Stimulated activated naive CD8-positive, alpha-beta T cell treated with anti-CD3 and anti-CD28 coated beads, Interleukin-15, Interleukin-2, amounts not matched to agents 100 U/mL and 50 U/mL, for 24 hours (primary cell): ENCODE data around the gene CDK2.
"Not testable (repeated sequence)": the region's sequence is repeated elsewhere in the genome, so short reads cannot be mapped to it uniquely, and the experiment has no call there.

Source experiments
- ATAC-seq: fragments of 150-1000 bp; cut with Tn5 transposase; one replicate; pipeline ENCODE4 v1.10.0; 2021
- DNase-seq: peaks from one replicate; pipeline ENCODE4 v3.0.0; 2021

The CDK2 gene

DNA sequence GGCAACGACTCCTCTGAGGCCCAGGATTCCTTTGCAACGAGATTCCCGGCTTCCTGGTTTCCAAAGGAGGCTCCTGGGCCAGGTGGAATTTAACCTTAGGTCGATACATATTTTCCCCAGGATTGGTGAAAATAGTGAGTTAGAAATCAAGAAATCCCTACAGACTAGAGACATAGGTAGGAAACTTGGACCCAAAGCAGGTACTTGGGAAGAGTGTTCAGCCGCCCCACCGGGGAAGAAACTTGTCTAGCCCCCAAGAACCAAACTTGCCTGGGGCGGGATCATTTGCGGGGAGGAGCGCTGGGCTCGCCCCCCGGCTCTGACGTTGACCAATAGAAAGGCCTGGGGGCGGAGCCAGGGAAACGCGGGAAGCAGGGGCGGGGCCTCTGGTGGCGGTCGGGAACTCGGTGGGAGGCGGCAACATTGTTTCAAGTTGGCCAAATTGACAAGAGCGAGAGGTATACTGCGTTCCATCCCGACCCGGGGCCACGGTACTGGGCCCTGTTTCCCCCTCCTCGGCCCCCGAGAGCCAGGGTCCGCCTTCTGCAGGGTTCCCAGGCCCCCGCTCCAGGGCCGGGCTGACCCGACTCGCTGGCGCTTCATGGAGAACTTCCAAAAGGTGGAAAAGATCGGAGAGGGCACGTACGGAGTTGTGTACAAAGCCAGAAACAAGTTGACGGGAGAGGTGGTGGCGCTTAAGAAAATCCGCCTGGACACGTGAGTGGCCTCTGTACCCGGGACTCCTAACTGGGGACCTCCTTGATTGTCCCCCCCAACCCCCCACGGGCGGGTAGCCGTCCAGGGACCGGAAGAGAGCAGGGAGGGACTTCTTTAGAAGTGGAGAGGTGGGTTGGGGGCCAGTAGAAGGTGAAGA lies at the start of gene CDK2:
Gene CDK2, plus strand, starts transcription at position 423 of the 874 bp plus-strand sequence. Its CDS starts 179 bp downstream, at position 602.
- DNase-seq = peak; percentile 97

DNA sequence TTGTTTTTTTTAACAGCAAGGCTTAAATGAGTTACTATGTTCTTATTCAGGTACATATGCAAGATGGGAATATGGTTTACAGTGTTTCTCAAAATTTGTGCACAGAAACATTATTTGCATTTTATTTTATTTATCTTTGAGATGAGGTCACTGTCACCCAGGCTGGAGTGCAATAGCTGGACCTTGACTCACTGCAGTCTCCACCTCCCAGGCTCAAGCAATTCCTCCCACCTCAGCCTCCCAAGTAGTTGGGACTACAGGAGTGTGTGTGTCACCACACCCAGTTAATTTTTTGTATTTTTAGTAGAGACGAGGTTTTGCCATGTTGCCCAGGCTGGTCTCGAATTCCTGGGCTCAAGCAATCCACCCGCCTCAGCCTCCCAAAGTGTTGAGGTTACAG lies 47.6 kb upstream of the CDK2 start:
- ATAC-seq, DNase-seq: not testable (repeated sequence)

More for the DNA sequence above, at the start of gene CDK2:
- peak; percentile 96 for ATAC-seq

DNA sequence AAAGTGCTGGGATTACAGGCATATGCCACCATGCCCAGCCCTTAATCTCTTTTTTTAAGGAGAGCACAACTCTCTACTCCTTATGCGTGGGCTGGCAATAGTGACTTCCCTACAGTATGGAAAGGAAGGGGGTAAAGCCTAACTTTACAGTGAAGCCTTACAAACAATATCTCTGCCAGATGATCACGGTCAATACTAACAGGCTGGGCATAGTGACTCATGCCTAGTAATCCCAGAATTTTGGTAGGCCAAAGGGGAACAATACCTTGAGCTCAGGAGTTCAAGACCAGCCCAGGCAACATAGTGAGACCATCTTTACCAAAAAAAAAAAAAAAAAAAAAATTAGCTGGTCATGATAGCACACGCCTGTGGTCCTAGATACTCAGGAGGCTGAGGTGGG lies 44.5 kb upstream of the CDK2 start:
- ATAC-seq (no peak), DNase-seq (no peak)

DNA sequence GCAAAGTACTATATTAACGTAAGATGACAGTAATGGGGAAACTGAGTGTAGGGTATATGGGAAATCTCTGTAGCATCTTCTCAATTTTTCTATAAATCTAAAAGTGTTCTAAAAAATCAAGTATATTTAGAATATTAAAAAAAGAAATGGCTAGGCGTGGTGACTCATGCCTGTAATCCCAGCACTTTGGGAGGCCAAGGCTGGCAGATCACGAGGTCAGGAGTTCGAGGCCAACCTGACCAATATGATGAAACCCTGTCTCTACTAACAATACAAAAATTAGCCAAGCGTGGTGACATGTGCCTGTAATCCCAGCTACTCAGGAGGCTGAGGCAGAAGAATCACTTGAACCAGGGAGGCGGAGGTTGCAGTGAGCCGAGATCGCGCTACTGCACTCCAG lies 43.0 kb upstream of the CDK2 start:
- not testable (repeated sequence) for ATAC-seq, DNase-seq

DNA sequence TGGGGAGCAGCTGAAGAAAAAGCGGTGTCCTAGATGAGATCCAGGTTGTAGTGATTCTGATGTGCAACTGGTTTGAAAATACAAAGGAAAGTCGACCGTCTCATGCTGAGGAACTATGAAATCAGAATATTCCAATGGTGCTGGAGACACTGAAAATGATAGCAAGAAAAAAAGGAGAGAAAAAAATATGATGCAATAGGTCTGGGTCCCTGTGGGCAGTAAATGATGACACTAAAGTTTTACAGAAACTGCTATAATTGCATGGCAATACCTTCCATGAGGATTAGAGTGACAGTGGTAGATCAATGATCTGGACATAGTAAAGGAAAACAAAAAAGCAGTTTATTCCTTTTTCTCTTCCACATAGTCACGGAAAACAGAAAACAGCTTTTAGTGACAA lies 41.3 kb upstream of the CDK2 start:
- no peak for DNase-seq
- no peak for ATAC-seq

DNA sequence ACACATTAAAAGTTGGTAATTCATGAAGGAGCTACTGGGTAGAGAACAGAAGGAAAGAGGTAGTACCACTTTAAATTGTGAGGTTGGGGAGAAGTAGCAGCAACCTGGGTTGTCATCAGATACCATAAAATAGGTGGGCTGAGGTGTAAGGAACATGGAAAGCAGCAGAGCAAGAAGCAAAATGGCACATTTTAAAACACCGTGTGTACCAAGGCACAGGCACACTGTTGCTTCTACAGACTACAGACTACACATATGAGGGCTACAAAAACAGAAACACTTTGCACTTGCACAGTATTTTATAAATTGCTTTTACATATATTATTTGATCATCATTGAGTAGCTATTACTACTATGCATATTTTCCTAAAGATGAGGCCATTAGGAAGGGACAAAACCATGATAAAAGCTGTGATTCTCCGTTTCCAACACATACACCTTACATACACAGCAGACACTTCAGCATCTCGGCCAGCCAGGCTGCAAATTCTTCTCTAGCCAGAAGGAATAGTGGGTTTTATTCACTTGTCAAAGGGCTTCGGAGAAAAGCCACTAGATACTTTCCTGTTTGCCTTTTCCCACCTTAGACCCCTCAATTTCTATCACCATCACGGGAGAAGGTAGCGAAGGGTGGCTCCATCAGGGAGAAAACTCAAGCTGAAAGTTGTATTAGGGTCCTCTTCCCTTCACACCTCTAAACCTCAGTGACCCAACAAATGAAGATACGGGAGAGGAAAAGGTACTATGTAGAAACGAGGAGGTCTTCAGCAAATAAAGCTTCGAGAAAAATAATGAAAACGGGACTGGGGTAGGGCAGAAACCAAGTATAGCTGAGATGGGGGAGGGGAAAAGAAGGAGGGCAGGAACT lies 40.5 kb upstream of the CDK2 start:
- ATAC-seq = no peak
- no peak for DNase-seq

DNA sequence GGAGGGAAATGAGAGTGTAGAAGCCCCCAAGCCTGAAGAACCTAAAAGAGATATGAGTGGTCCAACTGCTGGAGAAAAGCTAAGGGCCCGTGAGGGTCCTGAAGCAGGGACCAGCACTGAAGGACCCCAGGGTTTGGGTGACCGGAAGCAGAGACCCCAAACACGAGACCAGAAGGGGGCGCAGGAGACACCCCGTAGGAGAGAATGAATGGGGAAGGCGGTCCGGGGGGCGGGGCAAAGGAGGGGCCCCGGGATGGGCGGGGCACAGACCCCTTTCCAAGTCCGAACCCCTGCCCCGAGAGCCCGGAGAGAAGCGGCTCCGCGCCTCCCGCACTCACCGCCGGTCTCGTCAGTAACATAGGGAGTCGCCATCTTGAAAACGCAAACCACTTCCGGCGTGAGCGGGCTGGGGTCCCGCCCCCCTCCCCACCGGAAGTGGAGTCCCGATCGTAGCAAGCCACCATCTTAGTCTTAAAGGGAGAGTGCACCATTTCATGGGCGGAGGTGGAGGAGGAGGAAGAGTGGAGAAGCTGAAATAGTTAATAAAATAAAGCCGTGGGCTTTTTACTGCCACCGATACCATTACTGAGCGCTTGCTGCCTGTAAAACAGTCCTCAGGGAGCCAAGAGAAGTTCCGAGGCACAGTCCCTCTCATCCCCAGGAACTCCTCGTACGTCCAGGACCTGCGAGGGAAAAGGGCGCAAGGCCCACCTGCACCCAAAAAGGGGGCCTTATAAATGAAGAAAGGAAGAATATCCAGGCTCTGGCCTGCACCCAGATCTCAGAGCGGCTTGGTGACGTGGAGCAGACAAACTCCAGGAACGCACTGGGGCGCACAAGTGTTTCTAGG lies 39.7 kb upstream of the CDK2 start:
- ATAC-seq (peak; percentile 50), DNase-seq (peak; percentile 97)

DNA sequence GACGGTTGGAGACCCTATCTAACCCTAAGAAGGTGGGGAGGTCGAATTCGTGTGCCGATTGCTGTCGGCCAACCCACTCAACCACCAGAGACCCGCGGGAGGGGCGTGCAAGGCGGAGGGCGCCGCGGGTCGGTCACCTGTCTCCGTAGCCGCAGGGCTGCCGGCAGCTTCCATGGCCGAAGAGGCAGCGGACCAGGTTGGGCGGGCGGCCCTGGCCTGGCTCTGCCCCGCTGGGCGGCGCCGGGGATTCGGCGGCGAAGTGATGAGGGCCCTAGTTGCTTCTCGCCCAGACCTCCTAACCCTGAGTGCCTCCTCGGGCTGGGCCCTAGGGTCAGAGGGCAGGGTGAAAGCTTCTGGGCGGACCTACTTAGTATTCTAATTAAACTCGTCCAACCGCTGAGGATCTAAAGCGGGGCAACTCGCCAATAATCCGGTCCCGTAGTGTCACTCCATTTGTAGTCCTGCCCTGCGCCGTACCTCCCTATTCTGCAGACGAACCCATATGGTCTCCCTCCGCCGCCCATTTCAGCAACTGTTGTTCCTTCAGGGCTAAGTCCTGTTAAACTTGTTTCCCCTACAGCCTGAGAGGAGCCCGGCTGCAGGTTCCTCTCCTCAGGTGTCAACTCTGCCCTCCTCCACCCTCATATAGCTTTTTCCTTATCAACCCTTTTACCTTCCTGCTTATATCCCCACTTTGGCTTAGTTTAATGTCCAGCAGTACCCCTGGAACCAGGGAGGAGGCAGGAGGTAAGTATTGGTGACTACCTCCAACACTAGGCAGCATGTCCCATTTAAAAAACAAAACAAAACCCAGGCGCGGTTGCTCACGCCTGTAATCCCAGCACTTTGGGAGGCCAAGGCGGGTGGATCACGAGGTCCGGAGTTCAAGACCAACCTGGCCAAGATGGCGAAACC lies 38.8 kb upstream of the CDK2 start, which contains the start of gene PYM1:
Gene PYM1, minus strand, starts transcription at position 307 of the 915 bp plus-strand sequence. Its CDS starts 133 bp downstream, at position 174.
- DNase-seq = peak; percentile 75
- peak; percentile 29 for ATAC-seq

DNA sequence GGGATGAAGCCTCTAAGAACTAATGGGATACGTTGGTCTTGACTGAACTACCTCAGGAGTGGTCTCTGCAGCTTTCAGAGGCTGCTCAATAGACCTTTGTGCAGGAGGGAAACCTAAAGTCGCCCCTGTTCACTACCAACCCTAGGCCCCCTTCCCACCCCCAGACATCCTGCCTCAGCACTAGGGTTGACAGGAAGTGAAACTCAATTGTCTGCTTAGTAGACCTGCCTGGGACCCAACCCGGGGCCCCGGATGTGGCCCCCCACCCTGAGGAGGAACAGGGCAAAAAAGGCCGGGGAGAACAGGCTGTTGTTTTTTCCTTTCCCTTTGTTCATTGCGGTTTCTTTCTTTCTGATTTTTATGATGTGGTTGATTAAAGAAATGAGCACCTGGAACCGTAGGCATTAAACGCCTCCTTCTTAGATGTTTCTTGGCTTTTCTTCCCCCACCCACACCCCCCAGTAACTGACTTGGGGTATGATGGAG lies 37.3 kb upstream of the CDK2 start:
- peak; percentile 85 for DNase-seq
- peak; percentile 60 for ATAC-seq

DNA sequence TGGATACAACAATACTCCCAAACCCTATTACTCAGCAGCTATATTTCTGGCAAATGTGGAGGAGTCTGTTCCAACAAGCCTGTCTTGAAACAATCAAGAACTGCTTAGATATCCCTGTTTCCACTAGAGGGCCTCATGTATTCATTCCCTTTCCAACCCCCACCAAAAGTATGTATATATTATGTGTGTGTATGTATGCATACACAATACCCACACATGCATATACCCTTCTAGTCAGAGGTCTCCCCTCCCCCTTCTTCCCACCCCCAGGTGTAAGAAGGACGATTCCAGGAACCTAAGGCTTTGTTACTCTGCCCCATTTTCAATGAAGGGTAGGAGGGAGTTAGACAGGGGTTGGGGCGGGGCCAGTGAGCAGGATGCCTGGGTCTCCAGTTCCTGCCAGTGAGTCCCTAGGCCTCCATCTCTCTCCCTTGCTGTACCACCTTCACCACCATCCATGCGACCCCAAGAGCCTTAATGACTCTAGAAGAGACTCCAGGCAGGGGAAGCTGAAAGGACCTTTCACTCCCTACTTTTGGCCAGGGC lies 35.8 kb upstream of the CDK2 start, which contains the start of gene DGKA:
Gene DGKA, plus strand, starts transcription at position 392 of the 546 bp plus-strand sequence. CDS start 5,342 bp downstream, outside the sequence.
- DNase-seq = peak; percentile 82
- ATAC-seq = peak; percentile 48

DNA sequence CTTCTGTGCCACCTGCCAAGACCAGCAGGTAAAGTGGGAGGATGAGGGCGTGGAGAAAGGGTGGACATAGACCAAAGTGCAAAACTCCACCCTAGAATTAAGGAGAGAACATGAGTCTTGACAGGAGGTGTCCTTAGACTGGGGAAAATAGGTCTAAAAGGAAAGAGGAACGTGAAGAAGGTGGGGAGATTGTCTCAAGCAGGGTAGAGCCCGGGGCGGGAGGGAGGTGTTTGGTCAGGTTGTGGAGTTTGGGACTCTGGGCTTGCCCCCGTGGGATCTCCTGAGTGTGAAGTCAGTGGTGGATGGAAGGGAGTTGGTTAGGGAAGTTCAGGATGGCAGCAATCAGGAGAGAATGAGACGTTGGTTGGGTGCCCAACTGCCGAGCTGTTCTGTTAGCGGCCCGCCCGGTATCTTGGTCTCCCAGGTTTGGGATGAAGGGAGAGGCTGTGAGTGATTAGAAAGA lies 35.3 kb upstream of the CDK2 start:
- no peak for DNase-seq
- ATAC-seq = no peak

DNA sequence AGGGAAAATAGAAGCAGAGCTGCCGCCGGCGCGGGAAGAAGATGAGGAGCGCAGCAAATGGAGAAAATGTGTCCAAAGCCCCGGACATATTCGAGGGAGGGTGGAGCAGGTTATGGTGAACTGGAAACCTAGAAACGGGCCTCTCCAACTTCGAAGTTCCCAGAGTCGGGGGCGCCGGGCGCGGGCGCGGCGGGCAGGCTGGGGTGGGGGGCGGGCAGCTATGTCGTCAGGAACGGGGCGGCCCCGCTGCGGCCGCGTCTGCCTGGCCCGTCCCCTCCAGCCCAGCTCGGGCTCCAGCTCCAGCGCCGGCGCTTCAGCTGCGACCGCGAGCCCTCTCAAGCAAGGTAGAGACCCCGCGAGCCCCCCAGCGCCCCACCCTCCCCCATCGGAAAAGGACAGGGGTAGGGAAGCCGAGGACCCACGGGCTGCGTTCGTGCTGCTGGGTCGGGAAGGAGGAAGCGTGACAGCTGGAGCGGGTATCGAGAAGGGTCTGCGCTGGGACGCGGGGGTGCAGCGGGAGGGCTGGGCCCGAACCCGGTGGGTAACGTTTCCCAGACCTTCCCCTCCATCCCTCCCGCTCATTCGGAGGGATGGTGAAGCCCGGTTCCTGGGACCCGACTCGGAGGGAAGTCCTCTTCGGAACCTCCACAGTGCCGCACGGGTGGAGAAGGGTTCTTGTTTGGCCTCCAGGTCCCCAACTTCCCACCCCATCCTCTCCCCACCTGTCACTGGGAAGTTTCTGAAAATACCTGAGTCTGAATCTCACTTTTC lies 34.7 kb upstream of the CDK2 start:
- DNase-seq = peak; percentile 55
- no peak for ATAC-seq

DNA sequence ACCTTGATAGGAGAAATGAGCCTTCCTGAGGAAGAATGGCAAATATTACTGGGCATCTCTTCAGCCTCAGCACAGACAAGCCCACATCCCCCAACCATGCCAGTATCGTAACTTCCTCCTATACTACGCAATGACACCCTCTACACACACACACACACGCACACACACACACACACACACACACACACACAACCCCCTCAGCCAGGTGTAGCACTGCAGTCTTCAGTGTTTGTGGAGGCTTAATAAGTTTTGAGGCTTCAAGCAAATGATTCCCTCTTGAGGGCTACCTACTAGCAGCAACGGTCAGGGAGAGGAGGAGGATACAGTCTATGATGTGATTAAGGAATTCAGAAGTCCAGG lies 34.1 kb upstream of the CDK2 start:
- ATAC-seq (no peak), DNase-seq (peak; percentile 44)

DNA sequence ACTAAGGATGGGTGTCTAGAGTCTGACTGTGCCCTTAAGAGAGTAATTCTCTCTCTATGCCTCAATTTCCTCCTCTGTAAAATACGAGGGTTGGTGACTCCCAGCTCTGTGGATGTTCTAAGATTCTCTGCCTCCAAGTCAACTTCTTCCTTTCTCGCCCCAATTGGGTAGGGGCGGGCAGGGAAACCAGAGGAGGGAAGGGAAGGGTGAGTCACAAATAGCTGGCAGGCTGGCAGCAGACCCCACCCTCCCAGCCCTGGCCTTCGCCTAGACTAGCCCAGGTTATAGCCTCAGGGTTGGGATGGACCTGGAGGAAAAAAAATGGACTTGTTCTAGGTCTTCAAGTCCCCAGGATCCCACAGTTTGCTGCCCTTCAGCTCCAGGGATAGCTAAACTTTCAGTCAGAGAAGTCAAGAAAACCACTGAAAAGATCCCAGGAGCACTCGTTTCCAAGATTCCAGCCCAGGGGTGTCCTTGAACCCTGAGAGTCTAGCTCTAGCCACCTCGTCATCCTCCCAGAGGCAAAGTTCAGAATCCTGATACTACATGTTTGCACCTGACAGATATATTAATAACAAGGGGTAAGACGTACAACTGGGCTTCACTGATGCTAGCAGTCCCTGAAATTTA lies 33.3 kb upstream of the CDK2 start:
- DNase-seq = no peak

DNA sequence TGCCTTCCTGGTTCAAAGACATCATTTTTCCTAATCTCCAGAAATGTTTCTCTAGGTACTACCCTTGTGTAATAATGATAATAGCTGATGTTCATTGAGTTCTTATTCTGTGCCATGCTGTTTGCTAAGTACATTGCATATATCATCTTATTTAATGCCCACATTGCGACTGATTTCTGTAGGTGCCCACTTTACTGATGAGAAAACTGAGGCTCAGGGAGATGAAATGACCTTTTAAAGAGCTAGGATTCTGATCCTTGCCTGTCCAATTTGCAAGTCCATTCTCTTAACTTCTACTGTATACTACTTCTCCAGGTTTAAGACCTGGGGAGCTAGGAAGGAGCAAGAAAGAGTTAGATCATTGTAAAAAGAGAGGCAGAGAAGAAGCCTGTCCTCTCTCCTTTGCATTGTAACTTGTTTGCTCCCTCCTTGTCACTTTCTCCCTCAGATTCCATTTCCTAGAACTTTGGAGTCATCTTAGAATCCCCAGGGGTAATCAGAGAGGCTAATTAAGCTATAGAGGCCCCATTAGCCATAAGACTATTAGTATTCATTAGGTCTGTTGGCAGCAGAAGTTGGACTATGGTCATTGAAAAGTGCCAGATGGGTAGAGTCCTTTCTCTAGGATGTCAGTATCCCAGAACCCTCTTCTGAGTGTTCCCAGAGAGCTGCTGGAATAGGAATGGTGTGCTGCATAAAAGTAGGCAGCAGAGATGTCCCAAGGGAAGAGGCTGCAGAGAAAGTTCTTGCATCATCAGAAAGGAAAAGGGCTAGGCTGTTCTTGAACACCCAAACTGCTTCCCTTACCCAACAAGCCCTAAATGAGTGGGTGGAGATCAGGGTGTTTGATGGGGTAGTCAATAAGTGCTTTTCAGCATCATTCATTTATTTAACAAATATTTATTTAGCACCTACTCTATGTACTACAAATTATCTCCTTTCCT lies 32.6 kb upstream of the CDK2 start:
- DNase-seq (no peak), ATAC-seq (no peak)

More for the DNA sequence above, 33.3 kb upstream of the CDK2 start:
- no peak for ATAC-seq

DNA sequence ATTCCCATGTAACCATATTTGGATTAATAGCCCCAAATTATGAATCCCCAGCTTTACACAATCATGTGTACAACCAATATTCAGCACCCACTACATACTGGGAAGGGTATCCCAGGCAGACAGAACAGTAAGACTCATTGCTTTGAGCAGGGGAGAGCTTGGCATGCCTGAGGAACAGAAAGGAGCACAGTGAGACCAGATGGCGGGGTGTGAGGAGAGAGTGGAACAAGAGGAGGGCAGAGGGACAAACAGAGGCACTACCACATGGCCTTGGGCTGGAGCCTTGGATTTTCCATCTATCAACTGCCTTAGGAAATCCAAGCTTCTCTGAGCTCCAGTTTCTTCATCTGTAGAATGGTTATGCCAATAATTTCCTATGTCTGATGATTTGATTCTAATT lies 31.9 kb upstream of the CDK2 start:
- ATAC-seq (no peak), DNase-seq (no peak)

DNA sequence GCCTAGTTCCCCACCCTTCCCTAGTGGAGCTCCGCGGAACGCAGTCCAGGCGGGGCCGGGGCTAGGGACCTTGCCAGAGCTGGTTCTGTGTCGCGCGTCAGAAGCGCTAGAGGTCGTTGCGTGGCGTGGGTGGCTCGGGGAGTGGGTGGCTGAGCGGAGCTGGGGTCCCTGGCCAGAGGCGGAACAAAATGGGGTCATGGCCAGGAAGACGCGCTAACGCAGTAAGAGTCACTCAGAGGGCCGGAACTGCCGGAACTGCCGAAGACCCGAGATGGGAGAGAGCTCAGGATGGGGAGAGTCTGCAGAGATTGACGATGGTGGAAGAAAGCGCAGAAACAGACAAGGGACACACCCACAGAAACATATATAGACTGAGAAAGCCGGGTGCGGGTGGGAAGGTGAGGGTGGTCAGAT lies 30.9 kb upstream of the CDK2 start:
- ATAC-seq = peak; percentile 10
- DNase-seq = peak; percentile 51

DNA sequence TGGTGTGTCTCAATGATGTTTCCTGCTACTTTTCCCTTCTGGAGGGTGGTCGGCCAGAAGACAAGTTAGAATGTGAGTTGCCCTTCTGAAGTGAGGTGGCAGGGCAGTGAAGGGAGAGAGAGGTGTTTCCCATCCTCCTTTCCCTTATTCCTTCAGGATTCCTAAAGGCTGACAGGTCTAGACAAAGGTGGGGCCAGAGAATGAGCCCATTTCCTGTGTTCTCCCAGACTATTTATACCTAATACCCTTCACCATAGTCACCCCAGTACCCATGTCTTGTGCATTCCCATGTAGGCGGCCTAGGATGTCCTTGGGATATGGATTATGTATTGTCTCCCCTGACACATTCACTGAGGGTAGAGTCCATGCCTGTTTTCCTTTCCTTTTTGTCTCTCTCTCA lies 28.6 kb upstream of the CDK2 start:
- ATAC-seq (no peak), DNase-seq (no peak)
